Right renal pelvis (tissue), 4 donors: ENCODE data around the gene PSMB3. TPM values are rescaled to one million over a fixed set of nuclear protein-coding genes. Genes with fewer than 3 reads are reported as not detected.
"Not testable (repeated sequence)": the region's sequence is repeated elsewhere in the genome, so short reads cannot be mapped to it uniquely, and the experiment has no call there.

ENCODE experiments used
- DNase-seq, 4 donors: peaks; one replicate each; pipeline ENCODE4 v3.0.0-alpha.2; 2013; ENCODE audit warnings: low read depth in 4 of 4, low spot score in 3 of 4, missing footprints in 1 of 4
- polyA plus RNA-seq, 4 donors: library from polyadenylated mRNA; unstranded; fragments of 120-200 nt; gene quantifications; one replicate each; pipeline ENCODE4 v1.2.1, GENCODE V29; 2013; ENCODE audit not compliant: insufficient read length in 4 of 4

The PSMB3 gene
- polyA plus RNA-seq, 4 donors: 114 to 135 (median 122) TPM

- no peak for DNase-seq
Measured at GRCh38 chr17:38789185-38789584, 36.6 kb downstream of the PSMB3 start.

- DNase-seq: not testable (repeated sequence)
Measured at GRCh38 chr17:38790148-38790707, 37.7 kb downstream of the PSMB3 start.

- DNase-seq: no peak
Measured at GRCh38 chr17:38791162-38791561, 38.6 kb downstream of the PSMB3 start.

GRCh38 chr17:38794221-38794620 lies 41.7 kb downstream of the PSMB3 start:
- DNase-seq: no peak

- DNase-seq: no peak
Measured at GRCh38 chr17:38796451-38797157, 44.1 kb downstream of the PSMB3 start.

GRCh38 chr17:38797158-38797490 lies 44.6 kb downstream of the PSMB3 start:
- DNase-seq: no peak

GRCh38 chr17:38797828-38798227 lies 45.3 kb downstream of the PSMB3 start:
- DNase-seq: no peak

- peak in 3 of 4 donors; percentile 10 to 22 (median 14) for DNase-seq
Measured at GRCh38 chr17:38798614-38799500, 46.3 kb downstream of the PSMB3 start.

GRCh38 chr17:38799501-38800236 lies 47.1 kb downstream of the PSMB3 start, which contains the start of gene PIP4K2B:
Gene PIP4K2B, minus strand, starts transcription at chr17:38799556. Its CDS starts 132 bp downstream, at chr17:38799424.
- DNase-seq: peak; percentile 92 to 95 (median 93)

- DNase-seq: no peak
Measured at GRCh38 chr17:38800237-38800760, 47.8 kb downstream of the PSMB3 start.

GRCh38 chr17:38809828-38810227 lies 57.3 kb downstream of the PSMB3 start:
- no peak for DNase-seq

Other genes with a start within 250 kb of the PSMB3 start
- 1 to 10 TPM; 3.0 to 5.3 (median 3.7) TPM for gene SRCIN1, start 146.8 kb upstream of the PSMB3 start, polyA plus RNA-seq
- 1 to 10 TPM; 1.4 to 1.8 (median 1.5) TPM for gene EPOP, start 77.8 kb upstream of the PSMB3 start, polyA plus RNA-seq
- 10 to 100 TPM; 85.2 to 96.4 (median 86.6) TPM for gene MLLT6, start 47.5 kb upstream of the PSMB3 start, polyA plus RNA-seq
- 10 to 100 TPM; 11.5 to 17.2 (median 13.0) TPM for gene CISD3, start 22.4 kb upstream of the PSMB3 start, polyA plus RNA-seq
- 10 to 100 TPM; 74.4 to 87.1 (median 80.5) TPM for gene PCGF2, start 4.4 kb upstream of the PSMB3 start, polyA plus RNA-seq
- gene PIP4K2B, start 46.8 kb downstream of the PSMB3 start, polyA plus RNA-seq: 10 to 100 TPM; 74.1 to 84.5 (median 81.9) TPM
- gene CWC25, start 72.6 kb downstream of the PSMB3 start, polyA plus RNA-seq: 10 to 100 TPM; 22.4 to 27.4 (median 25.4) TPM
- gene RPL23, start 101.0 kb downstream of the PSMB3 start, polyA plus RNA-seq: 1,000 to 10,000 TPM; 2,607 to 2,868 (median 2,690) TPM
- 100 to 1,000 TPM; 147 to 158 (median 151) TPM for gene LASP1, start 117.3 kb downstream of the PSMB3 start, polyA plus RNA-seq
- gene FBXO47, start 214.7 kb downstream of the PSMB3 start, polyA plus RNA-seq: not detected